GM12801 (cell line): ENCODE data around the gene PTOV1.

Source experiments
- CTCF ChIP-seq: IDR thresholded peaks from one replicate; pipeline ENCODE4 v1.5.1; 2011; ENCODE audit warnings: control low read depth; ENCODE audit not compliant: insufficient read length; ENCODE audit errors: extremely low read depth

PTOV1 gene

DNA sequence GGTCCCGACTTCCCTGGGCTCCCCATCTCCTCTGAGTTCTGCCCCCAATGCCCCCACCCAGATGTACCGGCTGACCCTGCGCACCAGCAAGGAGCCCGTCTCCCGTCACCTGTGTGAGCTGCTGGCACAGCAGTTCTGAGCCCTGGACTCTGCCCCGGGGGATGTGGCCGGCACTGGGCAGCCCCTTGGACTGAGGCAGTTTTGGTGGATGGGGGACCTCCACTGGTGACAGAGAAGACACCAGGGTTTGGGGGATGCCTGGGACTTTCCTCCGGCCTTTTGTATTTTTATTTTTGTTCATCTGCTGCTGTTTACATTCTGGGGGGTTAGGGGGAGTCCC lies 44.4 kb upstream of the PTOV1 start:
- TF ChIP-seq CTCF = no peak

GRCh38 chr19:49807058-49807903 lies 43.7 kb upstream of the PTOV1 start:
- TF ChIP-seq CTCF = no peak

DNA sequence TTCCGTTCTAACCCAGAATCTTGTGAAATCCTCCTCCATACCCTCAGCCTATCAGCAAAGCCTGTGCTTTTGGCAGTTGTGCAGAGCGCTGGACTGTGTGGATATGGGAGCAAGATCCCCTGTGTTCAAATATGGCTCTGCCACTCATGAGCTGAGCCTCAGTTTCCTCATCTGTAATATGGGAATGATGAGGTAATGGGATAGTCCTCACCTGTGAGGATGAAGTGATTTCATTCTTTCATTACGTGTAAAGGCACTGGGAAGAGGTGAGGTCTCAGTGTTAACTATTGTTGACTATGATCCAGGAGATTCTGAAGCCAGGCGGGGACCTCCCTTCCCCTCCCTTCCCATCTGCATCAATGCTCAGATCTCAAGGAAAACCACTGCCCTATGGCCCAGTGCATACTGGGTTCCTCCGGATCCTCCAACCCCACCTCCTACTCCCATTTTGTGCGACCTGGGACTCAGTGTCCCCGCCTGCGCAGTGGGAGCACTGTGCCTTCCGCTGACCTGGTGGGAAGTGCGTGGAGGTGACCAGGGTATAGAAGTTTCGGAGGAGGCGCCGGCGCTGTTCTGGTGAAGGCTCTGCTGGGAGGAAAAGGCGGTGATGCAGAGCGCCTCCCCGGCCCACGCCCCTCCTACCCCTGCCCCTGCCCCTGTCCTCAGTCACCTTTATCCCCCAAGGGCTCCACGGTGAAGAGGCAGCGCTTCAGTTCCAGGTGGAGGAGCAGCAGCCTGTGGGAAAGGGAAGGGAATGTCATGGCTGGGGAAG lies 42.9 kb upstream of the PTOV1 start:
- no peak for TF ChIP-seq CTCF

GRCh38 chr19:49808711-49809159 lies 42.2 kb upstream of the PTOV1 start:
- TF ChIP-seq CTCF = no peak

- TF ChIP-seq CTCF = no peak
Measured at GRCh38 chr19:49809160-49809940, 41.6 kb upstream of the PTOV1 start.

DNA sequence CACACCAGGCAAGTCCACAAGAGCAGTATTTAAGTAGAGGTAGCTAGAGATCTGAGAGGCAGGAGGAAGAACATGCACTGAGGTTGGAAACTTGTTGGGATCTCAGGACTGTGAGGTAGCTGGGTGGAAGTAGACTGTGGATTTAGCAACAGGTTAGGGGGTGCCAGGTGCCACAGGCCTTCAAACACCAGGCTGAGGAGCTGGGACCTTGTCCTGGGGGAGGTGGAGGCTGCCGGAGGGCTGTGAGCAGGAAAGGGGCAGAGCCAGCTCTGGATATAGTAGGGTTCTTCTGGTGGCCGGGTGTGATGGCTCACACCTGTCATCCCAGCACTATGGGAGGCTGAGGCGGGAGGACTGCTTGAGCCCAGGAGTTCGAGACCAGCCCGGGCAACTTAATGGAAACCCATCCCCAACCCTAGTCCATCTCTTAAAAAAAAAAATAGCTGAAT lies 41.0 kb upstream of the PTOV1 start:
- no peak for TF ChIP-seq CTCF

DNA sequence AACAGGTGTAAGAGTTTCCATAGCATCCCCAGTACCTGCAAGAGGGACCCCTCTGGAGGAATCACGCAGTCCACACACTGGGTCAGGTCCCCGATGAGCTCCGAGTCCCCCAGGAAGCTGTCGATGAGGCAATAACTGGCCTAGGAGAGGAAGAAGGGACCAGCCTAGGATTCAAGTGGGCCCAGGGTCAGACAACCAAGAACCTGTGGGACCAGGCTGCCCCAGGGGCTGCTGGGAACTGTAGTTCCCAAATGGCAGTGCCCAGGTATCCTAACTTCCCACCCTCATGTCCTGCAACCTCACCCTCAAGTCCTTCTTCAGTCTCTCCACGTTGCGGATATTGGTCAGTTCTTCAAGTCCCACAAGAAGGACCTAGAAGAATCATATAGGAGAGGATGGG lies 39.6 kb upstream of the PTOV1 start:
- TF ChIP-seq CTCF = no peak
